ENCODE measurements around the gene STC2.

Gene STC2

DNA sequence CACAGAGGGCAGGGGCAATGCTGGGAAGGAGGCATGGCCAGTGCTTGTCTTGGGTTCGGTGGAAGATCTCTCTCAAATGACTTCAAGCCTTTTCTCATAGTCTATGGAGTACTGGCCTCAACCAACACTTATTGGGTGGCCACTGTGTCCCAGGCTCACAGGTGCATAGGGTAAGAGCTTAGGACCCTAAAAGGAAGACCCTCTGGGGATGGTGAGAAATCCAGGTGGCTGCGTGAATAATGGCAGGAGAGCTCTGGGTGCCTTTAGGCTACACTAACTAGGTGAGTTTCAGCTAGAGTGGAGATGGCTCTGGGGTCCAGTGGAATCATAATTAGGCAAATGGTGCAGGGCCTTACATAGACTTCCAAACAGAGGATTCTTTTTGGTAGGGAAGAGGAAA lies 9.9 kb downstream of the STC2 start:
- Histone ChIP-seq H3K4me1 (ENCODE audit: control insufficient read depth, insufficient read depth, low read length) (peaks cover 74% of the 10 kb centered on the region), H3K36me3 (ENCODE audit: control insufficient read depth, insufficient read depth, low read length, severe bottlenecking) (peaks cover 38% of the 10 kb centered on the region), H3K4me3 (ENCODE audit: low read length) (no peak overlapping the region), H3K9ac (ENCODE audit: low read length) (no peak overlapping the region), H3K9me3 (ENCODE audit: control insufficient read depth, low read length) (no peaks in the 10 kb centered on the region), H3K27me3 (replicated peaks; ENCODE audit: control insufficient read depth, insufficient read depth, low read length) (no peaks in the 10 kb centered on the region)
- DNase-seq (ENCODE audit: low read depth): no peak

DNA sequence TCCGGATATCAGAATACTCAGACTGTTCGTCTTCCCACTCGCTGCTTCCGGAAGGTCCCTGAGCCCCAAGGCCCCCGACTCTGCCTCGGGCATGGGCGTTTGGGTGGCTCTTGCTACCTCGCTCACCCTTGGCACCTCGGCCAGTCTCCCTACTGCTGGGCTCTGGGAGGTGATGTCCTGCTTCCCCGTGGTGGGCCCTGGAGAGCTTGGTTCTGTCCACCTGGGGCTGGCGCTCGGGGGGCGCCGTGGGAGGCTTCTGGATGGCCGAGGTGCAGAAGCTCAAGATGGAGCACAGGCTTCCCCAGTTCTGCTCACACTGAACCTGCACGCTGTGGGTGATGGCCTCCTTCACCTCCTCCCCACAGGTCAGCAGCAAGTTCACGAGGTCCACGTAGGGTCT lies 10.4 kb downstream of the STC2 start:
- H3K4me3 ChIP-seq (ENCODE audit: low read length): no peak overlapping the region
- no peak for DNase-seq (ENCODE audit: low read depth)
- no peaks in the 10 kb centered on the region for H3K9me3 ChIP-seq (ENCODE audit: control insufficient read depth, low read length)
- H3K4me1 ChIP-seq (ENCODE audit: control insufficient read depth, insufficient read depth, low read length): peaks cover 74% of the 10 kb centered on the region
- H3K27me3 ChIP-seq (replicated peaks; ENCODE audit: control insufficient read depth, insufficient read depth, low read length): no peaks in the 10 kb centered on the region
- H3K36me3 ChIP-seq (ENCODE audit: control insufficient read depth, insufficient read depth, low read length, severe bottlenecking): peaks cover 33% of the 10 kb centered on the region
- H3K9ac ChIP-seq (ENCODE audit: low read length): peak overlapping the region; percentile 80

GRCh38 chr5:173317091-173317730 lies 11.0 kb downstream of the STC2 start:
- Histone ChIP-seq H3K27me3 (replicated peaks; ENCODE audit: control insufficient read depth, insufficient read depth, low read length) (no peaks in the 10 kb centered on the region), H3K4me3 (ENCODE audit: low read length) (no peak overlapping the region), H3K9ac (ENCODE audit: low read length) (peak overlapping the region; percentile 80), H3K9me3 (ENCODE audit: control insufficient read depth, low read length) (no peaks in the 10 kb centered on the region), H3K36me3 (ENCODE audit: control insufficient read depth, insufficient read depth, low read length, severe bottlenecking) (peaks cover 26% of the 10 kb centered on the region), H3K4me1 (ENCODE audit: control insufficient read depth, insufficient read depth, low read length) (peaks cover 72% of the 10 kb centered on the region)
- no peak for DNase-seq (ENCODE audit: low read depth)

- Histone ChIP-seq H3K9me3 (ENCODE audit: control insufficient read depth, low read length) (no peaks in the 10 kb centered on the region), H3K36me3 (ENCODE audit: control insufficient read depth, insufficient read depth, low read length, severe bottlenecking) (peaks cover 26% of the 10 kb centered on the region), H3K4me3 (ENCODE audit: low read length) (peak overlapping the region; percentile 66), H3K4me1 (ENCODE audit: control insufficient read depth, insufficient read depth, low read length) (peaks cover 66% of the 10 kb centered on the region), H3K9ac (ENCODE audit: low read length) (peak overlapping the region; percentile 80), H3K27me3 (replicated peaks; ENCODE audit: control insufficient read depth, insufficient read depth, low read length) (no peaks in the 10 kb centered on the region)
- DNase-seq (ENCODE audit: low read depth): no peak
Measured at GRCh38 chr5:173316339-173317020, 11.7 kb downstream of the STC2 start.

DNA sequence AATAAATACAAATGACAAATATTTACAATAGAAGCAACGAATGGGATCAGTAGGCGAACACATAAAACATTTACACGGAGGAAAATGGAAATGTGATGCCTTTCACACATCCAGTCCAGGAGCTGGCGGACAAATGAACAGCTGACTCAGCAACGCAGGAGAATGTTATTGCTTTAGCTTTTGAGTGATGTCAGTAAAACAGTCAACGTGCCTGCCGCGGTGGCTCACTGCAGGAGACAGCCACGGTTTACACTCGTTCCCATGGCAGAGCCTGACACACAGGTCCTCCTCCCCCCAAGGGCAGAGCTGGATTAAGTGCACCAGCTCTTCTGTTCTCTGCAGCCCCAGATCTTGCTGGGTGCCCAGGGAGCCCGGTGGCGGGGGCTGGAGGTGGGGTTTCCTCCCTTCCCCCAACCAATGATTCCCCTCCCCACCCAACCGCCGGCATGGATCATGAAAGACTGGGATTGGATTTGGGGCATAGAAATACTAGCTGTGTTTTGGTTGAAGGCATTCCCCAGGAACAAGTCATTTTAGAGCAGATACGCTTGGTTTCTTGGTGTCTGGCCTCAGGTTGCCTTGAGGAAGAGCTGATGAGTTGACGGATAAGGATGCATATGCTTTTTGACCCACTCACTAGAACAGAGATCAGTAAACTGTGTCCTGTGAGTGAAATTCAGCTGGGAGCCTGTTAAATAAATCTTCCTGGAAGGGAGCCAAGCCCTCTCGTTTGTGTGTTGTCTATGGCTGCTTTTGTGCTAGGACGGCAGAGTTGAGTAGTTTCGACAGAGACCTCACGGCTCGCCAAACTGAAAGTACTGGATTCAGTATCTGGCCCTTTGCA lies 12.5 kb downstream of the STC2 start:
- peak overlapping the region; percentile 80 for H3K9ac ChIP-seq (ENCODE audit: low read length)
- peak overlapping the region; percentile 66 for H3K4me3 ChIP-seq (ENCODE audit: low read length)
- H3K27me3 ChIP-seq (replicated peaks; ENCODE audit: control insufficient read depth, insufficient read depth, low read length): no peaks in the 10 kb centered on the region
- DNase-seq (ENCODE audit: low read depth): peak; percentile 80
- H3K4me1 ChIP-seq (ENCODE audit: control insufficient read depth, insufficient read depth, low read length): peaks cover 66% of the 10 kb centered on the region
- no peaks in the 10 kb centered on the region for H3K9me3 ChIP-seq (ENCODE audit: control insufficient read depth, low read length)
- peaks cover 26% of the 10 kb centered on the region for H3K36me3 ChIP-seq (ENCODE audit: control insufficient read depth, insufficient read depth, low read length, severe bottlenecking)

DNA sequence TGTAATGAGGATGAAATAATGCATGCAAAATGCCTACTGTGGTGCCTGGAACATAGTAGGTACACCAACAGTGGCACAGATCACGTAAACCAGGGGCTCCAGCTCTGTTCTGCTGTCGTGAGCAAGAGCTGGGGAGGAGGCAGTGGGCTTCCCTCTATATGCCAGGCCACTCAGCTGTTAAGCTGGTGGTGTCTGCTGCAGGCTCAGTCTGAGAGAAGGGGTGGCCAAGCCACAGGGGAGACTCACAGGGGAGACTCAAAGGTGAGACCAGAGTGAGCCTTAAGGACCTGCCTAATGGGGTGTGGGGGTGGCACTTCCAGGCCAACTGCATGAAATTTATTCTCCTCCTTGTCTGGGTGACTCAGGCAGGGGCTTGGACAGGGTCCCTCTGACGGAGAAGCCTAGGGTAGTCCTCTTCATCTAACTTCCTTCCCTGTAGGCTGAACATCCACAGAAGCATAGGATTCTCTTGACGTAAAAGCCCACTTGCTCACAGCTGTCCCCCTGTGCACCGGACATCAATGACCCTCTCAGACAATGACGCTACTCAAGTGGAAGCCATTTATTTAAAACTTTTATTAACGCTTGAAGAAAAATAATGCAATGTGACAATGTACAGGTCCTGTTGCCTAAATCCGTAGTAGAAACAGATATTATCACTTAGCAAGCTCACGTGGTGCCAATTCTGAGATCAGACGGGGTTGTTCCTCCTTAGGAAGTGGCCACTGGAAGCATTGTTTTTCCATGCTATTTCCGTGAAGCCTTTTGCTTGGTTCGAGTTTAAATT lies 13.9 kb downstream of the STC2 start:
- no peak for DNase-seq (ENCODE audit: low read depth)
- no peaks in the 10 kb centered on the region for H3K9me3 ChIP-seq (ENCODE audit: control insufficient read depth, low read length)
- H3K4me1 ChIP-seq (ENCODE audit: control insufficient read depth, insufficient read depth, low read length): peaks cover 66% of the 10 kb centered on the region

GRCh38 chr5:173313351-173313801 lies 14.8 kb downstream of the STC2 start:
- no peaks in the 10 kb centered on the region for H3K27me3 ChIP-seq (replicated peaks; ENCODE audit: control insufficient read depth, insufficient read depth, low read length)
- H3K9me3 ChIP-seq (ENCODE audit: control insufficient read depth, low read length): no peaks in the 10 kb centered on the region
- peak overlapping the region; percentile 24 for H3K9ac ChIP-seq (ENCODE audit: low read length)
- no peak for DNase-seq (ENCODE audit: low read depth)
- no peak overlapping the region for H3K4me3 ChIP-seq (ENCODE audit: low read length)
- peaks cover 11% of the 10 kb centered on the region for H3K36me3 ChIP-seq (ENCODE audit: control insufficient read depth, insufficient read depth, low read length, severe bottlenecking)
- H3K4me1 ChIP-seq (ENCODE audit: control insufficient read depth, insufficient read depth, low read length): peaks cover 67% of the 10 kb centered on the region

More for the DNA sequence above, 13.9 kb downstream of the STC2 start:
- Histone ChIP-seq H3K27me3 (replicated peaks; ENCODE audit: control insufficient read depth, insufficient read depth, low read length) (no peaks in the 10 kb centered on the region), H3K9ac (ENCODE audit: low read length) (no peak overlapping the region), H3K4me3 (ENCODE audit: low read length) (no peak overlapping the region), H3K36me3 (ENCODE audit: control insufficient read depth, insufficient read depth, low read length, severe bottlenecking) (peaks cover 20% of the 10 kb centered on the region)

DNA sequence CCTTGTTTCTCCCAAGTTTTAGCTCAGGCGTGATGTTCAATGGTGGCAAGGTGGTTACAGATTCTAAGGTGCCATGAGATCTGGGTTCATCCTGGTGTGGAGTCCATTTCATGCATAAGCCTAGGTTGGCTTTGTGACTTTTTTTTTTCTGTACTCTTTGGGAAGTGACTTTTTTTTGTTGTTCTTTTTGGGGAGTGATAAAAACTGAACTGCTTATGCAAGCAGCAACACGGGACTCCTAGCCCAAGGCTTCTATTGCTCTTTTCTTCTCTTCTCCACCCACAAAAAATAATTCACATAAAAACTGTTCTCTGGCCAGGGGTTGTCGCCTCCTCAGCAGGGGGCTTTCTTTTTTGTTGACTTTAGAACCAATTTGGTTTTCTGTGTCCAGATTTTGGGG lies 15.4 kb downstream of the STC2 start:
- no peak for DNase-seq (ENCODE audit: low read depth)
- H3K4me3 ChIP-seq (ENCODE audit: low read length): no peak overlapping the region
- H3K4me1 ChIP-seq (ENCODE audit: control insufficient read depth, insufficient read depth, low read length): peaks cover 72% of the 10 kb centered on the region
- no peaks in the 10 kb centered on the region for H3K27me3 ChIP-seq (replicated peaks; ENCODE audit: control insufficient read depth, insufficient read depth, low read length)
- peaks cover 3% of the 10 kb centered on the region for H3K9me3 ChIP-seq (ENCODE audit: control insufficient read depth, low read length)
- peaks cover 5% of the 10 kb centered on the region for H3K36me3 ChIP-seq (ENCODE audit: control insufficient read depth, insufficient read depth, low read length, severe bottlenecking)
- H3K9ac ChIP-seq (ENCODE audit: low read length): peak overlapping the region; percentile 24

DNA sequence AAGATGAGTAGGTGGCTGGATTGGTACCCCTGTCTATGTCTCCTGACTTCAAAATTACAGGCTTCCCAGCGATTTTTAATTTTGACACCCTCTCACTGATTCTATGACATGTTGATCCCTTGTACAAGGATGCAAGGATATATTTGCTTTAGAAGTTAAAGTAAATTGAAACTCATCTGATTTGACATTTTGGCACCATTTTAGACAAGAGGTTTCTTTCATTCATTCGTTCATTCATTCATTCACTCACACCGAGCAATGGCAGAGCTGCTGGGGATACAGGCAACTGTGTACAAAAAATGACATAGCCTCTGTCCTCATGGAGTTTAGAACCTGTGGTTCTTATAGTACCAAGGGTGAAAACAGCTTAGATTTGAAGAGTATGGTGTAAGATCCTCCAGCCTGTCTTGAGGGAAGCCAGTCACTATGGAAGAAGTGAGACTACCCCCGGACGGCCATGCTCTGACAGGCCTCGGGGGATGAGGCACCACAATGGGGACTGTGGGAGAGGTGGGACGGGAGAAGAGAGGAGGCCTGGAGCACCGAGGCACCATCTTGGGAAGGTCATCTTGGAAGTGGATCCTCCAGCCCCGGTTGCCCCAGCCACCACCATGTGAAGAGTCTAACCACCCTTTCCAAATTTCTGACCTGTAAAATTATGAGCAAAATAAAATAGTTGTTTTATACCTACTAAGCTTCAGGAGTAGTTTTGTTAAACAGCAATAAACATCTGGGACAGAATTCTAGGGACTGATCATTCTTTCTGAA lies 16.2 kb downstream of the STC2 start:
- no peak for DNase-seq (ENCODE audit: low read depth)
- Histone ChIP-seq H3K36me3 (ENCODE audit: control insufficient read depth, insufficient read depth, low read length, severe bottlenecking) (no peaks in the 10 kb centered on the region), H3K9ac (ENCODE audit: low read length) (no peak overlapping the region)

More for the DNA sequence above, 16.2 kb downstream of the STC2 start:
- Histone ChIP-seq H3K27me3 (replicated peaks; ENCODE audit: control insufficient read depth, insufficient read depth, low read length) (no peaks in the 10 kb centered on the region), H3K4me3 (ENCODE audit: low read length) (no peak overlapping the region), H3K9me3 (ENCODE audit: control insufficient read depth, low read length) (peaks cover 9% of the 10 kb centered on the region), H3K4me1 (ENCODE audit: control insufficient read depth, insufficient read depth, low read length) (peaks cover 66% of the 10 kb centered on the region)

Measured in adipocyte (in vitro differentiated cells).